HTERT RPE-1 (cell line): Measurements from ENCODE around the gene PCDHA1.

Experiments used
- in situ Hi-C: fragments of 300-500 bp; cut with MboI; formaldehyde crosslinking; loops from 4 replicates; pipeline ENCODE4 v1.14.3; 2020; ENCODE audit warnings: low sequenced_read_pairs

PCDHA1 gene

DNA sequence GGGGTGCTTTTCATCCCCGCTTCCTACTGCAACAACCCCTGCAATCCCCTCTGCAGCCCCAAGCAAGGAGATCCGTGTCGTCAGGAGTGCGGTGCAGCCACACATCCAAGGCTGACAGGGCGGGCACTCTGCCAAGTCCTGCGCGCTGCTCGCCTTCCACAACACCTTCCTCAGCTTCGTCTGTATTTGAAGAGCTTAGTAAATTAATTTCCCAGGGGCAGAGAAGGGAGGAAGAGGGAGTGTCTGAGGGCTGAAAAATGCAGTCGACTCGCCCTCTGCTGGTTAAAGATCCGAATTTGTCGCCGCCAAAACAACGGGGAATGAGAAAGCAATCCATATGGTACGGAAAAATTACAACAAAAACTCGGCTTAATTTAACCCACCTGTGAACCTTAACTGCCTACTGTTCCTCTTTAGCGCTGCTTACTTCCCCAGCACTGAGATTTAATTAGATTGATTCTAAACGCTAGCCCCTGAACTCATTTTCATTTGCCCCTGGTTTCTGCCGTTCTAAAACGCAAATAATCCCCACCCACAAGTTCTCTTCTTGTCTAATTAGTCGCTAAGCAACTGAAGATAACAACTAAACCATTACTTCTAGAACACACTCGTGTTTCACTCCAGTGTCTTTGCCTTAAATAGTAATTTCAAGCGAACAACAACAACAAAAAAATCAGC, 254.3 kb downstream of the PCDHA1 start:
- in situ Hi-C loops = no loop called here

GRCh38 chr5:141040771-141041426, 255.0 kb downstream of the PCDHA1 start:
- in situ Hi-C loops = no loop called here

- in situ Hi-C loops = no loop called here
Measured at GRCh38 chr5:141041427-141041785, 255.5 kb downstream of the PCDHA1 start.

DNA sequence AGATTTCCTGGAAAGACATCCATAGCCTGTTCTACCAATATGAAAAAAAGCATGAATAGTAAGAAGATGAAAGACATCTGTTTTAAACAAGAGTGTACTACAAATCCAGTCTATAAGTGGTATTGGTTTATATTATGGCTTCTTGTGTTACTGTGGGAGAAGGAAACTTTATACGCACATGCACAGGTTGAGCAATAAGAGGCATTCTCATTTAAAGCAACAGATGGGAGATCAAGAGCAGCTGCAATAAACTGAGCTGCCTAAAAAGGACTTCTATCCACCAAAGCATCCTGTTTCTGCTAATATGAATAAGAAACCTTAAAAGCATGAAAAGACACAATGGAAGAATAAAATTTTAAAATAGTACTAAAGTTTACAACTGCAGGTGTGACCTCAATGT, 256.6 kb downstream of the PCDHA1 start:
- in situ Hi-C loops = no loop called here

DNA sequence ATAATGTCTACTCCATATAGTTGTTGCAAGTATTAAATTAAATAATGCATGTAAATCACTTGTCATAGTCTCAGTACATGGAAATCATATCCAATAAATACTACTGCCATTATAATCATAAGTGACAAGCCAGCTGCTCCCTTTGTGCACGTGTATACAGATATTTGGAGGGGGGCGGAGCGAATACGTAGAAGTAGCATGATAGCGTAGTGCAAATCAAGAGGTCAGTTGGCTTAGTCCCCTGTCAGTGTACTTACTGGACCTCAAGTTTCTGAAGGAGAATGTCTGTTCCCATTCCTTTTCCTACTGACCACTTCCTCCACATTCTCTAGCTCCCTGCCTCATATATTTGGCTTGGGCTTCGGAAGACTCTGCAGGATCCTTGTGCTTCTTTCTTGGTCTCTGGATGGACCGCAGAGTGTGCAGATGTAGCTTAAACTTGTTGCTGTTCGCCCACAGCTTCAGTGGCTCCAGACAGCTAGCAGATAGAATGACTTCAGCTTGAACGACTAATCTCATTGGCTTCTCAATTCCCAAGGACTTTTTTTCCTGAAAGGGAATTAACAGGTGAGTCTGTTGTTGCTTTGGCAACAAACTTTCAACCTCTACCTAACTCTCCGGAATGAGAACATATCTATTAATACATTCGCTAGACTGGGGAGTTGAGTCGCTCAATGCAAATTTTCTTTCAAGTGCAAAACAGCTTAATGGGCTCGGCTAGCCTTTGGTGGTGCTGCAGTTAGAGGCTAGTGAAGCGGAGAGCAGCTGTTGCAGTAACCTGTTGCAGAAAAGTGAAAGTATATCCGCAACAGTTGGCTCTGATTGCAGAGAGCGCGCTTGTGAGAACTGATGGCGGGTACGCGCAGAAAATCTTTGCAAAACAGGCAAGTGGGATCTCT, 264.9 kb downstream of the PCDHA1 start, which contains the start of gene PCDHB1:
TSS of gene PCDHB1 (plus strand) at position 753 of the 899 bp plus-strand sequence. CDS start at position 850, 97 bp downstream.
- in situ Hi-C loops = no loop called here

DNA sequence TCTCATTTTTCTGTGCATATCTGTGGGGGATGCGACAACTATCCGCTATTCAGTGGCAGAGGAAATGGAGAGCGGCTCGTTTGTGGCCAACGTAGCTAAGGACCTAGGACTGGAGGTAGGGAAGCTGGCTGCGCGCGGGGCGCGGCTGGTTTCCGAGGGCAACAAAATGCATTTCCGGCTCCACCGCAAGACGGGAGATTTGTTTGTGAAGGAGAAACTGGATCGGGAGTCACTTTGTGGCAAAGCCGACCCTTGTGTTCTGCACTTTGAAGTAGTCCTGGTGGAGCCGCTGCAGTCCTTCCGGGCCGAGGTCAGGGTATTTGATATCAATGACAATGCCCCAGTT, 265.6 kb downstream of the PCDHA1 start:
- in situ Hi-C loops = no loop called here
